Dendritic cell treated with granulocyte-macrophage colony-stimulating factor and Interleukin-4, amounts not matched to agents 40 ng/mL and 50 ng/mL, for 4 days (primary cell): ENCODE data around the gene RHOV.

Experiments used
- H3K27ac Mint-ChIP-seq: one replicate; pipeline ENCODE4 v1.8.0; 2022; ENCODE audit warnings: mild to moderate bottlenecking, mixed read lengths
- H3K27me3 Mint-ChIP-seq: one replicate; pipeline ENCODE4 v1.8.0; 2022; ENCODE audit warnings: mild to moderate bottlenecking, mixed read lengths
- H3K36me3 Mint-ChIP-seq: one replicate; pipeline ENCODE4 v1.8.0; 2022; ENCODE audit warnings: low read depth, mixed read lengths
- H3K4me1 Mint-ChIP-seq: one replicate; pipeline ENCODE4 v1.8.0; 2022; ENCODE audit warnings: low read depth, mixed read lengths
- H3K4me3 Mint-ChIP-seq: one replicate; pipeline ENCODE4 v1.8.0; 2022; ENCODE audit warnings: mild to moderate bottlenecking, moderate library complexity, mixed read lengths
- H3K9me3 Mint-ChIP-seq: one replicate; pipeline ENCODE4 v1.8.0; 2022; ENCODE audit warnings: mixed read lengths
- intact Hi-C: fragments of 100-400 bp; cut with micrococcal nuclease; formaldehyde crosslinking; loops from one replicate; pipeline ENCODE4 v1.15.0; 2022

Gene RHOV

DNA sequence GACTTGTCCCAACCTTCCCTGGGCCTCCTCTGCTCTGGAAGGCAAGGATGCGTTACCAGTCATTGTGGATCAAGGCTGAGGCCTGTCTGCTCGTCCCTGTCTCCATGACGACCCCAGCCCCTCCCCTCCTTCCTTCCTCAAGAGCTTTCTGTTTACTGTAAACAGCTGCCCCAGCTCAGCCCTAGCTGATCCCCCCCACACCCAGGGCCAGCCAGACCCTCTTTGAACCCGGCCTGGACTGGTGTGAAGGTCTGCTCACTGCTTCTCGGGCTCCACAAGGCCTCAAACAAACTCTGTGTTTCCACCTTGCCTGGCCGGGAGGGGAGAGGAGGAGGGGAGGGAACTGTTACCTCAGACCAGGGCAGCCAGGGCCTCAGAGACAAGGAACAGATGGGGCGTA is 37.1 kb upstream of the RHOV start:
- intact Hi-C loops: no loop called here
- Mint-ChIP-seq H3K36me3 (no peaks in the 10 kb centered on the region), H3K9me3 (no peaks in the 10 kb centered on the region), H3K27ac (no peak overlapping the region), H3K27me3 (no peaks in the 10 kb centered on the region), H3K4me1 (peaks cover 41% of the 10 kb centered on the region), H3K4me3 (no peak overlapping the region)

DNA sequence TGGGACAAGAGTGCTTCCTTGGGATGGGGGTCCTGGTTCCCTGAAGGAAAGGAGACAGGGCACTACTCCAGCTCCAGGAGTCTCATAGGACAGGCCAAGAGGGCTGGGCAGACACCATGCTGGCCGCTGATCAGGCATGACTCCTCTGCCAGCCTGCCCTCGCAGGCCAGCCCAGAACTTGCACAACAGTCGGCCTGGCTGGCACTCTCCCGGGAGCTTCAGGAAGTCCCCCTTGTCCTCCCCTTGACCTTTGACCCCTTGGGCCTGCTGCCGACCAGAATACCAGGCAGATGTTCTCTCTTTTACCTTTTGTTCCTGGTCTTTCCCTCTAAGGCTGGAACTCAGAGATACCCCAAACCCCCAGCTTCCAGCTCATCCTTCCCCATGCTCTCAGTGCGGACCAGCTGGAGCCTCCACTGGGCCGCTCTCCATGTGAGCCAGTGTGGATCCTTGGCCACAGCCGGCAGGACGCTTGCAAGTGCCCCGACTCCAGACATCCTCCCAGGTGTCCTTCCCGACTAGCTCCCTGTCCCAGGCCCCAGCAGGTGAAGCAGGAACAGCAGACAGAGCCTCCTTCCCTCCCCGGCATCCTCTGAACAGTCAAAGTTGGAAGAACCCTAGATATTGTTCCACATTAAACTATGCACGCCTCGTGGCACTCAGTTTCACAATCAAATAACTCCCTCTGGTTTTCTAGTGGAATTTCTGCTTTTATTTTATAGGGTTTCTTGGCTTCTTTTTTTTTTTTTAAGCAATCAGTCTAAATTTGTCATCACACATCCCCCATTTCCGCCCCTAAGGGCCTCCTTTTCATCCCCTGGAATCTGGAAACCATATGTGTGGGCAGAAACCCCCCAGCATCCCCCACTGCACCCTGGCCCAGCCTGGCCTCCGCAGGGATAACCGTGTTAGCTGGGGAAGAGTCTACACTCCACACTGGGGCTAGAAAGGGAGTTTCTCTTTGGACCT is 35.9 kb upstream of the RHOV start:
- H3K9me3 Mint-ChIP-seq: no peaks in the 10 kb centered on the region
- intact Hi-C loops: loop anchor here (5.0 kb wide), 1 partner anchor 32 kb away; no protein-coding TSS in a partner anchor
- H3K36me3 Mint-ChIP-seq: peaks cover 9% of the 10 kb centered on the region
- H3K4me3 Mint-ChIP-seq: no peak overlapping the region
- peaks cover 52% of the 10 kb centered on the region for H3K4me1 Mint-ChIP-seq
- H3K27ac Mint-ChIP-seq: peak overlapping the region; percentile 31
- H3K27me3 Mint-ChIP-seq: no peaks in the 10 kb centered on the region

DNA sequence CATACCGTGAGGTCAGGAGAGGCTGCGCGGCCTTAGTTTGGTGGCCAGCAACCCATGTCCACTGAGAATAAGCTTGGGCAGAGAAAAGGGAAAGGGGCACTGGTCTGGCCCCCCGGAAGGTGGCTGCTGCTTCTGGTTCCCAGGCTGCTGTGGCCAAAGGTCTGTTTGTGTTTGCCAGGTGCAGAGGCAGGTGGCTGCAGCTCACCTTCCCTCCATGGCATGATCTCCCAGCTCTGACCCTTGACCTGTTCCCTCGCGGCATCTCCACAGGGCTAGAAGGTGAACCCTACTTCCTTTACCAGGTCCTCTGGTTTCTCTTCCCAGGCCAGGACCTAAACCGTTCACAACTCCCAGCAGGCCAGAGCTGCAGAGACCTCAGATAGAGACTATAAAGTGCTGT is 34.1 kb upstream of the RHOV start:
- Mint-ChIP-seq H3K9me3 (no peaks in the 10 kb centered on the region), H3K27ac (peak overlapping the region; percentile 30), H3K4me1 (peaks cover 71% of the 10 kb centered on the region), H3K27me3 (no peaks in the 10 kb centered on the region), H3K4me3 (no peak overlapping the region), H3K36me3 (peaks cover 27% of the 10 kb centered on the region)
- intact Hi-C loops: loop anchor here (5.0 kb wide), 1 partner anchor 34 kb away; no protein-coding TSS in a partner anchor

DNA sequence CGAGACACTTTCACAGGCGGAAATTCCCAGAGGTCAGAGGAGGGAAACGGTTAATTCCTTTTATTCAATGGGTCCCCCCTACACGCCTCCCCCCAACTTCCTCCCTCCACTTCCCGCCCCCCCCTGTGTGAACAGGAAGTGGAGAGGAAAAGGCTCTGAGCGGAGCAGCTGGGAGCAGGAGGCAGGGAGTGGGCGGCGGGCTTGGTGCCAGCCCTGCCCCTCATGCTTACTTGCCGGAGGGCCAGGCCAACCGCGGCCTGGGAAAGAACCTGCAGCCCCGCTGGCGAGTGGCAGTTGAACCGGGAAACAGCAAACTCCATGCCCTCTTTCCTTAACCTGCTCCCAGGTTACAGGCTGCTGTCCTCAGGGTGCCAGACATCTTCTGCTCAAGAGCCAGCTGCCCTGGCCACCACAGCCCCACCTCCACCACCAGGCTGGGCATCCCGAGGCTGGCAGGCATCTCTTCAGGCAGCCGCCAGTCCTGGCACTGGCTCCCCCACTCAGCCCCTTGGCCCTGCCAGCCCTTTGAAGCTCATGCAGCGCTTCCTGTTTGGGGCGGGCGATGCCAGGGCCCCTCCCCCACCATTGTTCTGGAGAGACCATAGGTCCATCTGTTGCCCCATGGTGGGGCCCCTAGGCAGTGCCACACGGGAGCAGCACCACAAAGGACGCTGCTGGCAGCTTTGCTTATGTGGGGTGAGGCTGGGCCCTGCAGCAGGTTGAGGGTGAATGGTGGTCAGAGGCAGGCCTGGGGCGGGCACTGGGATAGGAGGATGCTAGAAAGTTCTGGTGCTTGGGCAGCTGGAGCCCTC is 33.2 kb upstream of the RHOV start:
- Mint-ChIP-seq H3K36me3 (peaks cover 36% of the 10 kb centered on the region), H3K27me3 (no peaks in the 10 kb centered on the region), H3K4me1 (peaks cover 80% of the 10 kb centered on the region), H3K9me3 (no peaks in the 10 kb centered on the region), H3K27ac (peak overlapping the region; percentile 76), H3K4me3 (peak overlapping the region; percentile 57)
- intact Hi-C loops: loop anchor here (5.0 kb wide), 1 partner anchor 35 kb away; no protein-coding TSS in a partner anchor

DNA sequence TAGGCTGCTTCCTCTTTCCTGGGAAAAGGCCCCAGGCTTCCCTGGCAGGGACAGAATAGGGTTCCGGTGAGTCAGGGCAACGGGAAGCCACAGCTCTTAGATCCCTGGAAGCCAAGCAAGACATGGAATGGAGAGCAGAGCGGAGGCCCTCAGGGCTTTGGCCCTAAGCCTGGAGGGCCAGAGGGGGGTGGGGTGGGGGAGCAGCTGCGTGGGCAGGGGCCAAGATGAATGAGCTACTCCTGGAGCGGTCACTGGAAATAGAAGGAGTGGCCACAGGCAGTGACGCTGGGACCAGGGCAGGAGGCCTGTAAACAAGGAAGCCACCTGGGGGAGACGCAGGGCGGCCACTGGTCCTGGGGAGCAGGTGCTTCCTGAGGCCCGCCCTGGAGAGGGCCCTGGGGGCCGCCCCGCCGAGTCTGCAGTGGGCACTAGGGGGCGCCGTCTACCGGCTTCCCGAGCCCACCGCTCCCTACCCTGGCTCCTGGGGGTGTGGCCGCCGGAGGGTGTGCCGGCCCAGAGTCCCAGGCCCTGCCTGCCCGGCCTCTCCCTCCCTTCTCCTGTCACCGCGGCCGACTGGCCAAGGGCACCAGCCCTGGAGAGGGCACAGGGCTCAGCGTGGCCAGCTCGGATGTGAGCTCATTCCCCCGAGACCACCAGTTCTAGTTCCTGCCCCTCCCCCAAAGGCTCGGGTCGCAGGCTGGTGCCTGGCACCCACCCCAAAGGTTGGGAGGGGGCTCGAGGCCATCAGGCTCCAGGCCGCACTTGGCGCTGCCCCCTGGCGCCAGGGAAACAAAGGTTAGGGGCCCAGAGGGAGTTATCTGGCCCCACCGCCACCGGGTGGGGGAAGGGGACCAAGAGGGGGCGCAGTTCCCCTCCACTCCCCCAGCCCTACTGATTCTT is 32.3 kb upstream of the RHOV start:
- Mint-ChIP-seq H3K36me3 (peaks cover 45% of the 10 kb centered on the region), H3K9me3 (no peaks in the 10 kb centered on the region), H3K4me3 (peak overlapping the region; percentile 42), H3K4me1 (peaks cover 88% of the 10 kb centered on the region), H3K27me3 (no peaks in the 10 kb centered on the region), H3K27ac (peak overlapping the region; percentile 76)
- intact Hi-C loops: loop anchor here (5.0 kb wide), 1 partner anchor 36 kb away; no protein-coding TSS in a partner anchor

- Mint-ChIP-seq H3K9me3 (no peaks in the 10 kb centered on the region), H3K36me3 (peaks cover 62% of the 10 kb centered on the region), H3K27me3 (no peaks in the 10 kb centered on the region), H3K4me3 (no peak overlapping the region), H3K4me1 (peaks cover 93% of the 10 kb centered on the region), H3K27ac (peak overlapping the region; percentile 20)
- intact Hi-C loops: loop anchor here (1.0 to 5.0 kb wide), 3 partner anchors 38 to 281 kb away; no protein-coding TSS in a partner anchor
These were observed 30.6 kb upstream of the RHOV start for GRCh38 chr15:40904552-40905201.

- no peaks in the 10 kb centered on the region for H3K9me3 Mint-ChIP-seq
- H3K4me3 Mint-ChIP-seq: peak overlapping the region; percentile 20
- H3K36me3 Mint-ChIP-seq: peaks cover 79% of the 10 kb centered on the region
- H3K27ac Mint-ChIP-seq: peak overlapping the region; percentile 21
- H3K4me1 Mint-ChIP-seq: peaks cover 88% of the 10 kb centered on the region
- intact Hi-C loops: no loop called here
- no peaks in the 10 kb centered on the region for H3K27me3 Mint-ChIP-seq
These were observed 28.8 kb upstream of the RHOV start for GRCh38 chr15:40902605-40903561.

GRCh38 chr15:40901053-40901443 is 27.0 kb upstream of the RHOV start:
- Mint-ChIP-seq H3K4me3 (no peak overlapping the region), H3K27ac (no peak overlapping the region), H3K36me3 (peaks cover 98% of the 10 kb centered on the region), H3K9me3 (no peaks in the 10 kb centered on the region), H3K27me3 (no peaks in the 10 kb centered on the region), H3K4me1 (peaks cover 76% of the 10 kb centered on the region)
- intact Hi-C loops: no loop called here

DNA sequence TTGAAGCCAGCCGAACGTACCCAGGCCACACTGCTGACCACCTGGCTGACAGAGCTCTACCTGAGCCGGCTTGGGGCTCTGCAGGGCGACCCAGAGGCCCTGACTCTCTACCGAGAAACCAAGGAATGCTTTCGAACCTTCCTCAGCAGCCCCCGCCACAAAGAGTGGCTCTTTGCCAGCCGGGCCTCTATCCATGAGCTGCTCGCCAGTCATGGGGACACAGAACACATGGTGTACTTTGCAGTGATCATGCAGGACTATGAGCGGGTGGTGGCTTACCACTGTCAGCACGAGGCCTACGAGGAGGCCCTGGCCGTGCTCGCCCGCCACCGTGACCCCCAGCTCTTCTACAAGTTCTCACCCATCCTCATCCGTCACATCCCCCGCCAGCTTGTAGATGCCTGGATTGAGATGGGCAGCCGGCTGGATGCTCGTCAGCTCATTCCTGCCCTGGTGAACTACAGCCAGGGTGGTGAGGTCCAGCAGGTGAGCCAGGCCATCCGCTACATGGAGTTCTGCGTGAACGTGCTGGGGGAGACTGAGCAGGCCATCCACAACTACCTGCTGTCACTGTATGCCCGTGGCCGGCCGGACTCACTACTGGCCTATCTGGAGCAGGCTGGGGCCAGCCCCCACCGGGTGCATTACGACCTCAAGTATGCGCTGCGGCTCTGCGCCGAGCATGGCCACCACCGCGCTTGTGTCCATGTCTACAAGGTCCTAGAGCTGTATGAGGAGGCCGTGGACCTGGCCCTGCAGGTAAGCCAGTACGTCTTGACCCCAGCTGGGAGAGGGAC is 26.4 kb upstream of the RHOV start:
- intact Hi-C loops: no loop called here
- Mint-ChIP-seq H3K4me1 (peaks cover 76% of the 10 kb centered on the region), H3K9me3 (no peaks in the 10 kb centered on the region), H3K27ac (no peak overlapping the region), H3K4me3 (no peak overlapping the region), H3K36me3 (peaks cover 97% of the 10 kb centered on the region), H3K27me3 (no peaks in the 10 kb centered on the region)

DNA sequence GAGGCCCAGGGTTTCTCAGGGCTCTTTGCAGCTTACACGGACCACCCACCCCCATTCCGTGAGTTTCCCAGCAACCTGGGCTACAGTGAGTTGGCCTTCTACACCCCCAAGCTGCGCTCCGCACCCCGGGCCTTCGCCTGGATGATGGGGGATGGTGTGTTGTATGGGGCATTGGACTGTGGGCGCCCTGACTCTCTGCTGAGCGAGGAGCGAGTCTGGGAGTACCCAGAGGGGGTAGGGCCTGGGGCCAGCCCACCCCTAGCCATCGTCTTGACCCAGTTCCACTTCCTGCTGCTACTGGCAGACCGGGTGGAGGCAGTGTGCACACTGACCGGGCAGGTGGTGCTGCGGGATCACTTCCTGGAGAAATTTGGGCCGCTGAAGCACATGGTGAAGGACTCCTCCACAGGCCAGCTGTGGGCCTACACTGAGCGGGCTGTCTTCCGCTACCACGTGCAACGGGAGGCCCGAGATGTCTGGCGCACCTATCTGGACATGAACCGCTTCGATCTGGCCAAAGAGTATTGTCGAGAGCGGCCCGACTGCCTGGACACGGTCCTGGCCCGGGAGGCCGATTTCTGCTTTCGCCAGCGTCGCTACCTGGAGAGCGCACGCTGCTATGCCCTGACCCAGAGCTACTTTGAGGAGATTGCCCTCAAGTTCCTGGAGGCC is 25.6 kb upstream of the RHOV start:
- H3K9me3 Mint-ChIP-seq: no peaks in the 10 kb centered on the region
- H3K36me3 Mint-ChIP-seq: peaks cover 97% of the 10 kb centered on the region
- intact Hi-C loops: no loop called here

More for the DNA sequence above, 25.6 kb upstream of the RHOV start:
- Mint-ChIP-seq H3K27me3 (no peaks in the 10 kb centered on the region), H3K4me1 (peaks cover 76% of the 10 kb centered on the region), H3K27ac (no peak overlapping the region), H3K4me3 (no peak overlapping the region)
